Common myeloid progenitor, CD34-positive (primary cell): ENCODE results near the gene GRK3.
A peak's percentile ranks its signal among the peaks of the same experiment; 100 is the strongest.

Source experiments
- CTCF ChIA-PET: fragments of 350-600 bp; sonication (Branson Sonifier 250); formaldehyde crosslinking; loops from one replicate; lab custom pipeline; 2021; ENCODE audit warnings: antibody characterized with exemption; lab: Charles Lee
- POLR2A ChIA-PET: fragments of 350-600 bp; sonication (Branson Sonifier 250); formaldehyde crosslinking; loops from one replicate; lab custom pipeline; 2021; ENCODE audit warnings: antibody characterized with exemption; lab: Charles Lee
- DNase-seq, 3 donors: peaks; one replicate each; pipeline versions ENCODE4 v3.0.0 to v3.0.0-alpha.2; 2013
- H3K27ac ChIP-seq, 2 experiments: 1 replicate in 1 of 2; 2 replicates in 1 of 2; pipeline ENCODE4 v1.7.0; 2013; ENCODE audit warnings: inconsistent platforms in 2 of 2, low read length in 2 of 2, mild to moderate bottlenecking in 2 of 2, low read depth in 1 of 2, moderate library complexity in 1 of 2; ENCODE audit not compliant: severe bottlenecking in 2 of 2, insufficient read depth in 1 of 2, poor library complexity in 1 of 2
- H3K27me3 ChIP-seq, 5 experiments: replicated peaks in 2 of 5; 1 replicate in 3 of 5; 2 replicates in 2 of 5; pipeline versions ENCODE4 v1.6.1 to v1.7.0; 2013; ENCODE audit warnings: low read length in 4 of 5, mild to moderate bottlenecking in 2 of 5, moderate library complexity in 2 of 5, inconsistent platforms in 1 of 5; ENCODE audit not compliant: insufficient read depth in 5 of 5, control insufficient read depth in 4 of 5
- H3K36me3 ChIP-seq, 4 experiments: 1 replicate in 2 of 4; 2 replicates in 2 of 4; pipeline versions ENCODE4 v1.6.1 to v1.7.0; 2013; ENCODE audit warnings: low read length in 3 of 4, control low read depth in 1 of 4, mild to moderate bottlenecking in 1 of 4; ENCODE audit not compliant: control insufficient read depth in 4 of 4, insufficient read depth in 4 of 4
- H3K4me1 ChIP-seq, 4 experiments: 1 replicate in 3 of 4; 2 replicates in 1 of 4; pipeline versions ENCODE4 v1.6.1 to v1.7.1; 2013; ENCODE audit warnings: low read length in 3 of 4, mild to moderate bottlenecking in 3 of 4, control low read depth in 1 of 4, inconsistent platforms in 1 of 4, moderate library complexity in 1 of 4; ENCODE audit not compliant: control insufficient read depth in 4 of 4, insufficient read depth in 4 of 4; ENCODE audit errors: control extremely low read depth in 1 of 4
- H3K4me3 ChIP-seq, 7 experiments: 1 replicate in 4 of 7; 2 replicates in 3 of 7; pipeline versions ENCODE4 v1.5.1 to v1.7.0; 2013; ENCODE audit warnings: mild to moderate bottlenecking in 7 of 7, low read length in 6 of 7, moderate library complexity in 6 of 7, inconsistent platforms in 2 of 7, low read depth in 2 of 7, control low read depth in 1 of 7; ENCODE audit not compliant: insufficient read depth in 4 of 7, control insufficient read depth in 1 of 7; ENCODE audit errors: extremely low read depth in 1 of 7
- H3K9me3 ChIP-seq, 5 experiments: 1 replicate in 4 of 5; 2 replicates in 1 of 5; pipeline versions ENCODE4 v1.6.1 to v1.7.1; 2013; ENCODE audit warnings: low read length in 4 of 5, mild to moderate bottlenecking in 2 of 5, inconsistent platforms in 1 of 5, low read depth in 1 of 5, moderate library complexity in 1 of 5; ENCODE audit not compliant: control insufficient read depth in 4 of 5, insufficient read depth in 2 of 5; ENCODE audit errors: control extremely low read depth in 1 of 5
- WGBS: methylation state at CpG from one replicate; pipeline ENCODE4 v1.1.5; 2013; ENCODE audit not compliant: insufficient coverage; 5-methylcytosine and 5-hydroxymethylcytosine counted together

GRK3 gene

DNA sequence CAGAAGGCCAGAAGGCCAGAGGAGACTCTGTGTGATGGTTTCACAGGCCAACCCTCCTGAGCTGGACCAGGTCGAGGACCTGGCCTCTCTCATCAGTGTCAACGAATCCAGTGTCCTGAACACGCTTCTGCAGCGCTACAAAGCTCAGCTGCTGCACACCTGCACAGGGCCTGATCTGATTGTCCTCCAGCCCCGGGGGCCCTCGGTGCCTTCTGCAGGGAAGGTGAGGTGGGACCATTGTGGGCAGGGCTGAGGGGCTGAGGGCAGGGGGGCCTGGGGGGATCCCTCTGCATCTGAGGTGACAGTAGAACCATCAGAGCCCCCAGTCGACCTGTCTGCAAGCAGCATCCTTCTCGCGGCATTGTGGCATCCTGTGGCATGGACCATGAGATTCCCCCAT is 207.8 kb downstream of the GRK3 start:
- H3K4me3 ChIP-seq, result no peak overlapping the region
- H3K9me3 ChIP-seq, result peaks cover 0 to 1% (median 0%) of the 10 kb centered on the region in 5 experiments
- ChIA-PET POLR2A (no interaction called here), CTCF (interaction anchor here (1.1 to 2.5 kb wide), 9 partner anchors 10 to 571 kb away, joined by 3 to 17 read pairs (median 4); partner anchors contain the start of gene CRYBB3)
- H3K36me3 ChIP-seq, result no peaks in the 10 kb centered on the region
- DNase-seq, result no peak
- no peak overlapping the region for H3K27ac ChIP-seq
- H3K4me1 ChIP-seq, result no peaks in the 10 kb centered on the region
- peaks cover 0 to 3% (median 0%) of the 10 kb centered on the region in 5 experiments for H3K27me3 ChIP-seq
- 79% methylated on average over 7 of the region's 9 CpGs for WGBS

GRCh38 chr22:25774575-25775026 is 210.1 kb downstream of the GRK3 start:
- peak; percentile 9 to 14 (median 14) for DNase-seq
- H3K9me3 ChIP-seq, result no peaks in the 10 kb centered on the region
- no peak overlapping the region for H3K27ac ChIP-seq
- H3K4me1 ChIP-seq, result peaks cover 0 to under 1% (median 0%) of the 10 kb centered on the region in 4 experiments
- ChIA-PET CTCF (interaction anchor here (0.5 to 2.2 kb wide), 4 partner anchors 100 to 556 kb away, joined by 3 to 9 read pairs (median 5); no protein-coding TSS in a partner anchor), POLR2A (no interaction called here)
- 65% methylated on average over 8 of the region's 12 CpGs for WGBS
- H3K36me3 ChIP-seq, result no peaks in the 10 kb centered on the region
- no peak overlapping the region for H3K4me3 ChIP-seq
- peaks cover 0 to 3% (median 0%) of the 10 kb centered on the region in 5 experiments for H3K27me3 ChIP-seq

DNA sequence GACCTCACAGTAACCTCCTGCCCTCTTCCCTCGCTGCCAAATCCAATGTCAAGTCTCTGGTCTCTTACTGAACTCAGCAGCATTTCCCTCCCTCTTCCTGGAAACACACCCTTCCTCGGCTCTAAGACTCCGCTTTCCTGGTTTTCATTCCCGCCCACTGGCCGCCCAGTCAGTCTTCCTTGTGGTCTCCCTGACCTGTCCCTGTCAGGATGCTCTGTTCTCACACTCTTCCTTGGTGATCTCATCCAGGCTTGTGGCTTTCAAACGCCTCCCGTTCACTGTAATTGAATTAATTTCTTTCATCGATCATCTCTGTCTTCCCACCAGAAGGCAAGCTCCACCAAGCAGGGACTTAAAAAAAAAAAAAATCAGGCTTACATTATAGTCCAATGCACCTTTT is 211.1 kb downstream of the GRK3 start:
- ChIA-PET POLR2A (no interaction called here), CTCF (interaction anchor here (0.6 kb wide), 1 partner anchor 227 kb away, joined by 3 read pairs; no protein-coding TSS in a partner anchor)
- Histone ChIP-seq H3K36me3 (no peaks in the 10 kb centered on the region), H3K27me3 (peaks cover 0 to 3% (median 0%) of the 10 kb centered on the region in 5 experiments), H3K4me3 (no peak overlapping the region), H3K4me1 (peaks cover 0 to 2% (median 0%) of the 10 kb centered on the region in 4 experiments), H3K9me3 (no peaks in the 10 kb centered on the region), H3K27ac (no peak overlapping the region)
- no peak for DNase-seq
- WGBS, result 83% methylated on average over 7 of the region's 8 CpGs

- Histone ChIP-seq H3K36me3 (no peaks in the 10 kb centered on the region), H3K4me1 (peaks cover 0 to 2% (median 0%) of the 10 kb centered on the region in 4 experiments), H3K4me3 (no peak overlapping the region), H3K9me3 (no peaks in the 10 kb centered on the region), H3K27me3 (peaks cover 0 to 3% (median 0%) of the 10 kb centered on the region in 5 experiments), H3K27ac (no peak overlapping the region)
- CTCF ChIA-PET, result interaction anchor here (0.6 to 1.3 kb wide), 2 partner anchors 530 to 589 kb away, joined by 3 read pairs; no protein-coding TSS in a partner anchor
- DNase-seq, result no peak
- POLR2A ChIA-PET, result no interaction called here
- whole genome bisulfite sequencing, result 91% methylated on average over 9 of the region's 9 CpGs
Observed at GRCh38 chr22:25777411-25777810, 212.9 kb downstream of the GRK3 start.

DNA sequence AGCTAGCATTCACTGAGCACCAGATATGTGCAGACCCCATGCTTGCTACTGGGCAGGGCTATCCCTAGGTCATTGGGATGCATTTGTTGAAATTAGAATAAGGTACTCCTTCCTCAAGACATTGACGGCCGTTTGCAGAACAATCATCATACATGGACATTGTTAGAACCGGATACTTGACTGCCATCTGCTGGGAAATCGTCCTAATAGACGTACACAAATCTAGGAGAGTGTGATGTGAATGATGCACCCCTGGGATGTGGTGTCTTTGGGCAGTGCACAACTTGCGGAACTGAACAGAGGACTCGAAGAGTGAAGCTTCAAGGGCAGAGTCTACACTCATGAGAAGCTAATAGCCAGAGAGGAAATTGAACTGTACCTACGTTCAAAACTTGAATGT is 213.4 kb downstream of the GRK3 start:
- no peaks in the 10 kb centered on the region for H3K36me3 ChIP-seq
- CTCF ChIA-PET, result interaction anchor here (1.3 kb wide), 1 partner anchor 589 kb away, joined by 3 read pairs; no protein-coding TSS in a partner anchor

More for the DNA sequence above, 213.4 kb downstream of the GRK3 start:
- Histone ChIP-seq H3K27ac (no peak overlapping the region), H3K27me3 (peaks cover 0 to 3% (median 0%) of the 10 kb centered on the region in 5 experiments), H3K9me3 (no peaks in the 10 kb centered on the region), H3K4me1 (peaks cover 0 to 2% (median 0%) of the 10 kb centered on the region in 4 experiments), H3K4me3 (no peak overlapping the region)
- DNase-seq, result peak; percentile 13 to 44 (median 35)
- WGBS, result 59% methylated on average over 8 of the region's 8 CpGs
- POLR2A ChIA-PET, result no interaction called here
